Panc1 (cell line): ENCODE measurements around the gene MOB3A. TPM values are rescaled to one million over a fixed set of nuclear protein-coding genes. Genes with fewer than 3 reads are reported as not detected.
"Not testable (repeated sequence)": the region's sequence is repeated elsewhere in the genome, so short reads cannot be mapped to it uniquely, and the experiment has no call there.

Experiments used
- ATAC-seq: fragments of 200-7000 bp; cut with Tn5 transposase; 2 replicates; pipeline ENCODE4 v1.9.1; 2020; ENCODE audit warnings: mild to moderate bottlenecking, moderate library complexity
- BruUV-seq: library from RNA; stranded (reverse); fragments of 400-500 nt; replicated peaks from 2 replicates; lab custom pipeline; 2021; lab: Mats Ljungman, UMichigan
- CTCF ChIA-PET: fragments of 300-600 bp; sonication (Branson Sonifier 250); formaldehyde crosslinking; loops from one replicate; lab custom pipeline; 2022; ENCODE audit warnings: antibody characterized with exemption; lab: Charles Lee
- POLR2A ChIA-PET: fragments of 300-600 bp; sonication (Branson Sonifier 250); formaldehyde crosslinking; loops from one replicate; lab custom pipeline; 2022; ENCODE audit warnings: antibody characterized with exemption; lab: Charles Lee
- DNase-seq: peaks from one replicate; pipeline ENCODE4 v3.0.0-alpha.2; 2010; ENCODE audit warnings: low read depth, low spot score
- H3K27ac ChIP-seq: 2 replicates; pipeline ENCODE4 v1.5.1; 2011; ENCODE audit warnings: mild to moderate bottlenecking, low read length, inconsistent platforms
- H3K27me3 ChIP-seq: fragments of 200-500 bp; sonication (Bioruptor generic); 2 replicates; pipeline ENCODE4 v1.6.0; 2014; ENCODE audit warnings: low read length, inconsistent platforms; ENCODE audit not compliant: control insufficient read depth, insufficient read depth
- H3K36me3 ChIP-seq: fragments of 200-500 bp; sonication (Bioruptor generic); 2 replicates; pipeline ENCODE4 v1.5.1; 2014; ENCODE audit warnings: inconsistent platforms, mild to moderate bottlenecking, low read length, moderate library complexity; ENCODE audit not compliant: control insufficient read depth, insufficient read depth
- H3K4me1 ChIP-seq: 2 replicates; pipeline ENCODE4 v1.5.1; 2011; ENCODE audit warnings: inconsistent platforms, mild to moderate bottlenecking, low read length, moderate library complexity; ENCODE audit not compliant: control insufficient read depth, insufficient read depth
- H3K4me3 ChIP-seq, 2 experiments: 2 replicates each; pipeline ENCODE4 v1.5.1; 2011 to 2012; ENCODE audit warnings: low read depth in 2 of 2, low read length in 2 of 2, mild to moderate bottlenecking in 2 of 2, inconsistent platforms in 1 of 2, moderate library complexity in 1 of 2
- H3K9me3 ChIP-seq: fragments of 200-500 bp; sonication (Bioruptor generic); 2 replicates; pipeline ENCODE4 v1.5.1; 2014; ENCODE audit warnings: low read depth, mild to moderate bottlenecking, inconsistent platforms, low read length, moderate library complexity; ENCODE audit not compliant: control insufficient read depth, insufficient read depth
- CTCF ChIP-seq: fragments of 450-650 bp; IDR thresholded peaks from 2 replicates; pipeline ENCODE4 v1.5.1; 2017; ENCODE audit warnings: mild to moderate bottlenecking
- POLR2AphosphoS5 ChIP-seq: IDR thresholded peaks from 2 replicates; pipeline ENCODE4 v1.6.1; 2012; ENCODE audit warnings: mild to moderate bottlenecking, low read depth, low read length, moderate library complexity
- REST ChIP-seq, 2 experiments: IDR thresholded peaks; 2 replicates each; pipeline ENCODE4 v1.6.1; 2011 to 2012; ENCODE audit warnings: low read depth in 2 of 2, control low read depth in 1 of 2, low read length in 1 of 2, mild to moderate bottlenecking in 1 of 2, moderate library complexity in 1 of 2; ENCODE audit not compliant: insufficient read depth in 1 of 2
- SIN3A ChIP-seq: IDR thresholded peaks from 2 replicates; pipeline ENCODE4 v1.6.1; 2012; ENCODE audit warnings: low read depth, mild to moderate bottlenecking, low read length, moderate library complexity, borderline replicate concordance; ENCODE audit not compliant: insufficient read depth
- TCF7L2 ChIP-seq: IDR thresholded peaks from 2 replicates; pipeline ENCODE4 v1.6.1; 2011; ENCODE audit warnings: mild to moderate bottlenecking, low read depth, low read length, inconsistent platforms
- in situ Hi-C: cut with HindIII; loops from 2 replicates; pipeline ENCODE4 v1.10.0; 2016; ENCODE audit warnings: low sequenced_read_pairs, low pct_unique_long_range_greater_than_20kb
- intact Hi-C: fragments of 100-400 bp; cut with micrococcal nuclease; formaldehyde crosslinking; loops from one replicate; pipeline ENCODE4 v1.10.0; 2022; ENCODE audit not compliant: unreplicated experiment
- total RNA-seq: library from RNA; stranded (reverse); gene quantifications from one replicate; pipeline ENCODE4 v1.2.1, GENCODE V29; 2021; ENCODE audit not compliant: unreplicated experiment

The MOB3A gene
- total RNA-seq, 1 experiment from 2014 or later = 36.3 TPM

- H3K27me3 ChIP-seq = no peaks in the 10 kb centered on the region
- H3K36me3 ChIP-seq = peaks cover 3% of the 10 kb centered on the region; the same call in 1 of the 2 replicates
- no peak for DNase-seq
- ChIA-PET POLR2A (no interaction called here), CTCF (no interaction called here)
- no peak overlapping the region for H3K4me3 ChIP-seq
- intact Hi-C loops (no loop called here), in situ Hi-C loops (no loop called here)
- no peak for TF ChIP-seq REST (IDR thresholded peaks at IDR 0.05; ENCODE audit: insufficient read depth in 1 of 2, low read depth in 2 of 2, low read length in 1 of 2)
- TF ChIP-seq SIN3A = no peak
- no peak for TF ChIP-seq POLR2AphosphoS5
- no peak for TF ChIP-seq CTCF
- TF ChIP-seq TCF7L2 = no peak
- no peaks in the 10 kb centered on the region for H3K9me3 ChIP-seq
- no peaks in the 10 kb centered on the region for H3K4me1 ChIP-seq
- ATAC-seq = no peak
- no TSS peak for BruUV-seq
- no peak overlapping the region for H3K27ac ChIP-seq
Measured at GRCh38 chr19:2132731-2133490, 36.8 kb upstream of the MOB3A start.

- no TSS peak for BruUV-seq
Measured at GRCh38 chr19:2132191-2132590, 36.1 kb upstream of the MOB3A start.

GRCh38 chr19:2131012-2131975 is 35.2 kb upstream of the MOB3A start:
- BruUV-seq, ATAC-seq, H3K4me1 ChIP-seq, H3K4me3 ChIP-seq, H3K36me3 ChIP-seq, H3K27me3 ChIP-seq, H3K9me3 ChIP-seq, DNase-seq, intact Hi-C loops, CTCF ChIA-PET, H3K27ac ChIP-seq, in situ Hi-C loops, POLR2A ChIA-PET: not testable (repeated sequence)

More at GRCh38 chr19:2132191-2132590, 36.1 kb upstream of the MOB3A start:
- H3K27me3 ChIP-seq = no peaks in the 10 kb centered on the region
- ChIA-PET CTCF (no interaction called here), POLR2A (no interaction called here)
- ATAC-seq (no peak), DNase-seq (no peak)
- H3K4me3 ChIP-seq = no peak overlapping the region
- no peaks in the 10 kb centered on the region for H3K4me1 ChIP-seq
- H3K36me3 ChIP-seq = peaks cover 3% of the 10 kb centered on the region; the same call in 1 of the 2 replicates
- in situ Hi-C loops = no loop called here
- intact Hi-C loops = no loop called here
- TF ChIP-seq SIN3A = no peak
- no peak for TF ChIP-seq CTCF
- H3K27ac ChIP-seq = no peak overlapping the region
- no peaks in the 10 kb centered on the region for H3K9me3 ChIP-seq
